ENCODE data around the gene FER1L5. TPM values are rescaled to one million over a fixed set of nuclear protein-coding genes. Genes with fewer than 3 reads are reported as not detected.

The FER1L5 gene
- total RNA-seq, 1 experiment from 2014 or later: 0.91 TPM

- BruUV-seq (replicated peaks): no TSS peak
- H3K4me1 ChIP-seq (ENCODE audit: control insufficient read depth in 1 of 2, insufficient read depth in 2 of 2, low read length in 2 of 2): no peaks in the 10 kb centered on the region
- H3K9ac ChIP-seq (ENCODE audit: low read length): no peak overlapping the region
- intact Hi-C loops (cut with micrococcal nuclease): no loop called here
- CTCF ChIA-PET: no interaction called here
- H3K79me2 ChIP-seq (ENCODE audit: insufficient read depth, low read length): peaks cover 13% of the 10 kb centered on the region
- DNase-seq (ENCODE audit: low read depth, low spot score) (no peak), ATAC-seq (no peak)
- POLR2A ChIA-PET: no interaction called here
- RAD21 ChIA-PET (ENCODE audit: low non-redundant PET in 1 of 2, low total read pairs in 2 of 2, uncharacterized antibody in 2 of 2, unreplicated experiment in 2 of 2): no interaction called here
- H3K4me3 ChIP-seq (replicated peaks in 1 of 2; ENCODE audit: low read depth in 1 of 2, low read length in 2 of 2): no peak overlapping the region
- no peaks in the 10 kb centered on the region for H3K9me3 ChIP-seq (ENCODE audit: control insufficient read depth in 1 of 2, insufficient read depth in 1 of 2, low read depth in 1 of 2, low read length in 2 of 2)
- peaks cover 18 to 19% of the 10 kb centered on the region in 2 experiments; a peak in 3 of 4 replicates for H3K36me3 ChIP-seq (ENCODE audit: control insufficient read depth in 1 of 2, insufficient read depth in 2 of 2, low read length in 2 of 2)
- H3K9me2 ChIP-seq (ENCODE audit: insufficient read depth): no peaks in the 10 kb centered on the region
- no peak overlapping the region for H3K4me2 ChIP-seq (ENCODE audit: low read length)
- H2AFZ ChIP-seq (ENCODE audit: low read depth, low read length, poor library complexity, severe bottlenecking): no peak overlapping the region
- no peaks in the 10 kb centered on the region for H3K27me3 ChIP-seq (ENCODE audit: insufficient read depth, low read length)
- no peak overlapping the region for H3K27ac ChIP-seq (ENCODE audit: low read depth, low read length)
- H4K20me1 ChIP-seq (ENCODE audit: insufficient read depth): no peaks in the 10 kb centered on the region
- TF ChIP-seq SIN3A (IDR thresholded peaks at IDR 0.05; ENCODE audit: low read depth) (no peak), FOSL1 (IDR thresholded peaks at IDR 0.05; ENCODE audit: low read depth) (no peak), JUND (IDR thresholded peaks at IDR 0.05) (no peak), POLR2A (IDR thresholded peaks at IDR 0.05; ENCODE audit: borderline replicate concordance, extremely low read depth, insufficient read depth, insufficient read length) (no peak), EZH2 (IDR thresholded peaks at IDR 0.05) (no peak), ZNF274 (IDR thresholded peaks at IDR 0.05; ENCODE audit: low read depth, low read length) (no peak), TCF7L2 (IDR thresholded peaks at IDR 0.05; ENCODE audit: borderline replicate concordance, extremely low read depth, insufficient read depth, insufficient read length) (no peak), SP1 (IDR thresholded peaks at IDR 0.05; ENCODE audit: low read depth) (no peak)
Measured at GRCh38 chr2:96618596-96619283, 23.8 kb upstream of the FER1L5 start.

- Histone ChIP-seq H3K36me3 (ENCODE audit: control insufficient read depth in 1 of 2, insufficient read depth in 2 of 2, low read length in 2 of 2) (peaks cover 10 to 18% of the 10 kb centered on the region in 2 experiments; a peak in 3 of 4 replicates), H3K27me3 (ENCODE audit: insufficient read depth, low read length) (no peaks in the 10 kb centered on the region), H2AFZ (ENCODE audit: low read depth, low read length, poor library complexity, severe bottlenecking) (no peak overlapping the region), H3K9ac (ENCODE audit: low read length) (no peak overlapping the region), H3K4me1 (ENCODE audit: control insufficient read depth in 1 of 2, insufficient read depth in 2 of 2, low read length in 2 of 2) (no peaks in the 10 kb centered on the region), H3K4me2 (ENCODE audit: low read length) (no peak overlapping the region), H3K79me2 (ENCODE audit: insufficient read depth, low read length) (peaks cover 19% of the 10 kb centered on the region; the same call in 1 of the 2 replicates), H3K9me2 (ENCODE audit: insufficient read depth) (no peaks in the 10 kb centered on the region), H4K20me1 (ENCODE audit: insufficient read depth) (no peaks in the 10 kb centered on the region), H3K9me3 (ENCODE audit: control insufficient read depth in 1 of 2, insufficient read depth in 1 of 2, low read depth in 1 of 2, low read length in 2 of 2) (no peaks in the 10 kb centered on the region), H3K27ac (ENCODE audit: low read depth, low read length) (no peak overlapping the region), H3K4me3 (replicated peaks in 1 of 2; ENCODE audit: low read depth in 1 of 2, low read length in 2 of 2) (no peak overlapping the region)
- intact Hi-C loops (cut with micrococcal nuclease): no loop called here
- ChIA-PET CTCF (no interaction called here), POLR2A (no interaction called here), RAD21 (ENCODE audit: low non-redundant PET in 1 of 2, low total read pairs in 2 of 2, uncharacterized antibody in 2 of 2, unreplicated experiment in 2 of 2) (no interaction called here)
- no peak for DNase-seq (ENCODE audit: low read depth, low spot score)
- BruUV-seq (replicated peaks): no TSS peak
- no peak for ATAC-seq
- TF ChIP-seq SP1 (IDR thresholded peaks at IDR 0.05; ENCODE audit: low read depth) (no peak), TCF7L2 (IDR thresholded peaks at IDR 0.05; ENCODE audit: borderline replicate concordance, extremely low read depth, insufficient read depth, insufficient read length) (no peak), ZBTB33 (IDR thresholded peaks at IDR 0.05; ENCODE audit: extremely low read depth, insufficient replicate concordance, low read length) (no peak), EGR1 (IDR thresholded peaks at IDR 0.05; ENCODE audit: low read depth) (no peak), REST (IDR thresholded peaks at IDR 0.05; ENCODE audit: low read depth) (no peak), EZH2 (IDR thresholded peaks at IDR 0.05) (no peak), EZH2phosphoT487 (IDR thresholded peaks at IDR 0.05; ENCODE audit: borderline replicate concordance) (no peak), FOSL1 (IDR thresholded peaks at IDR 0.05; ENCODE audit: low read depth) (no peak)
Measured at GRCh38 chr2:96622544-96622943, 20.0 kb upstream of the FER1L5 start.
